Measurements from ENCODE around the gene BUD13. TPM values are rescaled to one million over a fixed set of nuclear protein-coding genes. Genes with fewer than 3 reads are reported as not detected.

The BUD13 gene
- total and polyA plus RNA-seq, 2 of the 13 experiments (the other 11 are each of a cell fraction or from before 2014, with no cell fraction given) = 13.3 to 25.9 TPM

- no peak for TF ChIP-seq HOXA7 (CRISPR knock-in tag; IDR thresholded peaks at IDR 0.05)
- TF ChIP-seq ATF1 (CRISPR knock-in tag; IDR thresholded peaks at IDR 0.05) = peak; percentile 83
- TF ChIP-seq U2AF1 (optimal IDR thresholded peaks at IDR 0.05; ENCODE audit: low read depth, low read length) = no peak
- TF ChIP-seq PHF5A (CRISPR knock-in tag; IDR thresholded peaks at IDR 0.05; ENCODE audit: low read depth, unreplicated experiment) = no peak
- peak; percentile 82; the same call in 1 of the 2 replicates for TF ChIP-seq ZNF343 (CRISPR knock-in tag; IDR thresholded peaks at IDR 0.05)
- no peak for TF ChIP-seq ZNF678 (CRISPR knock-in tag; IDR thresholded peaks at IDR 0.05)
- TF ChIP-seq SETDB1 (CRISPR knock-in tag; IDR thresholded peaks at IDR 0.05; ENCODE audit: borderline replicate concordance) = no peak
- TF ChIP-seq ZBTB25 (CRISPR knock-in tag; IDR thresholded peaks at IDR 0.05) = peak; percentile 80; the same call in 1 of the 2 replicates
- TF ChIP-seq ZNF326 (CRISPR knock-in tag; IDR thresholded peaks at IDR 0.05; ENCODE audit: borderline replicate concordance) = no peak
- TF ChIP-seq FOXA1 (IDR thresholded peaks at IDR 0.05) = peak; percentile 97
- TF ChIP-seq FOXA1 (CRISPR knock-in tag; IDR thresholded peaks at IDR 0.05) = peak; percentile 99
- TF ChIP-seq ZNF276 (CRISPR knock-in tag; IDR thresholded peaks at IDR 0.05; ENCODE audit: low read depth) = no peak
- TF ChIP-seq ZNF33B (CRISPR knock-in tag; IDR thresholded peaks at IDR 0.05) = no peak
- TF ChIP-seq ZNF101 (CRISPR knock-in tag; IDR thresholded peaks at IDR 0.05; ENCODE audit: borderline replicate concordance, low read depth) = no peak
- TF ChIP-seq HNF4G (IDR thresholded peaks at IDR 0.05; ENCODE audit: borderline replicate concordance, low read depth, low read length) = peak; percentile 100
- TF ChIP-seq HNF4G (CRISPR knock-in tag; IDR thresholded peaks at IDR 0.05; ENCODE audit: borderline replicate concordance, low read depth) = peak; percentile 99
- TF ChIP-seq SP4 (CRISPR knock-in tag; IDR thresholded peaks at IDR 0.05) = no peak; the same call in 1 of the 2 replicates
- no peak for TF ChIP-seq PAWR (CRISPR knock-in tag; IDR thresholded peaks at IDR 0.05; ENCODE audit: borderline replicate concordance)
- TF ChIP-seq MTF1 (CRISPR knock-in tag; IDR thresholded peaks at IDR 0.05) = no peak; the same call in 1 of the 2 replicates
- TF ChIP-seq ZSCAN20 (CRISPR knock-in tag; IDR thresholded peaks at IDR 0.05; ENCODE audit: borderline replicate concordance) = no peak; the same call in 1 of the 2 replicates
- TF ChIP-seq ZNF597 (CRISPR knock-in tag; IDR thresholded peaks at IDR 0.05) = no peak
- TF ChIP-seq, protein P1, sequence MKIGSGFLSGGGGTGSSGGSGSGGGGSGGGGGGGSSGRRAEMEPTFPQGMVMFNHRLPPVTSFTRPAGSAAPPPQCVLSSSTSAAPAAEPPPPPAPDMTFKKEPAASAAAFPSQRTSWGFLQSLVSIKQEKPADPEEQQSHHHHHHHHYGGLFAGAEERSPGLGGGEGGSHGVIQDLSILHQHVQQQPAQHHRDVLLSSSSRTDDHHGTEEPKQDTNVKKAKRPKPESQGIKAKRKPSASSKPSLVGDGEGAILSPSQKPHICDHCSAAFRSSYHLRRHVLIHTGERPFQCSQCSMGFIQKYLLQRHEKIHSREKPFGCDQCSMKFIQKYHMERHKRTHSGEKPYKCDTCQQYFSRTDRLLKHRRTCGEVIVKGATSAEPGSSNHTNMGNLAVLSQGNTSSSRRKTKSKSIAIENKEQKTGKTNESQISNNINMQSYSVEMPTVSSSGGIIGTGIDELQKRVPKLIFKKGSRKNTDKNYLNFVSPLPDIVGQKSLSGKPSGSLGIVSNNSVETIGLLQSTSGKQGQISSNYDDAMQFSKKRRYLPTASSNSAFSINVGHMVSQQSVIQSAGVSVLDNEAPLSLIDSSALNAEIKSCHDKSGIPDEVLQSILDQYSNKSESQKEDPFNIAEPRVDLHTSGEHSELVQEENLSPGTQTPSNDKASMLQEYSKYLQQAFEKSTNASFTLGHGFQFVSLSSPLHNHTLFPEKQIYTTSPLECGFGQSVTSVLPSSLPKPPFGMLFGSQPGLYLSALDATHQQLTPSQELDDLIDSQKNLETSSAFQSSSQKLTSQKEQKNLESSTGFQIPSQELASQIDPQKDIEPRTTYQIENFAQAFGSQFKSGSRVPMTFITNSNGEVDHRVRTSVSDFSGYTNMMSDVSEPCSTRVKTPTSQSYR (CRISPR knock-in tag; IDR thresholded peaks at IDR 0.05; ENCODE audit: borderline replicate concordance) = peak; percentile 78; the same call in 1 of the 2 replicates
- TF ChIP-seq KLF9 (CRISPR knock-in tag; IDR thresholded peaks at IDR 0.05; ENCODE audit: low read depth) = no peak
- TF ChIP-seq ZNF143 (CRISPR knock-in tag; IDR thresholded peaks at IDR 0.05) = peak; percentile 24; the same call in 1 of the 2 replicates
Observed at GRCh38 chr11:116808262-116809175, 35.7 kb upstream of the BUD13 start (continued).

All from HepG2 (cell line).